HEK293T (cell line): ENCODE measurements around the gene ARHGAP6.

Experiments used
- ARNT ChIP-seq: fragments of 450-650 bp; IDR thresholded peaks from 2 replicates; pipeline ENCODE4 v1.6.1; 2017; ENCODE audit warnings: mild to moderate bottlenecking
- ELF4 ChIP-seq: fragments of 450-650 bp; IDR thresholded peaks from 2 replicates; pipeline ENCODE4 v1.6.1; 2017; ENCODE audit warnings: antibody characterized with exemption
- FOXA1 ChIP-seq: fragments of 450-650 bp; IDR thresholded peaks from 2 replicates; pipeline ENCODE4 v1.6.1; 2016; ENCODE audit warnings: mild to moderate bottlenecking
- FOXK2 ChIP-seq: fragments of 450-650 bp; IDR thresholded peaks from 2 replicates; pipeline ENCODE4 v1.6.1; 2016; ENCODE audit warnings: mild to moderate bottlenecking
- FOXM1 ChIP-seq: fragments of 450-650 bp; IDR thresholded peaks from 2 replicates; pipeline ENCODE4 v1.6.1; 2017; ENCODE audit warnings: mild to moderate bottlenecking, borderline replicate concordance
- LEF1 ChIP-seq: fragments of 450-650 bp; IDR thresholded peaks from 2 replicates; pipeline ENCODE4 v1.6.1; 2017; ENCODE audit warnings: mild to moderate bottlenecking, borderline replicate concordance
- NFRKB ChIP-seq: fragments of 450-650 bp; IDR thresholded peaks from 2 replicates; pipeline ENCODE4 v1.6.1; 2016; ENCODE audit warnings: mild to moderate bottlenecking, moderate library complexity
- SP1 ChIP-seq: fragments of 450-650 bp; IDR thresholded peaks from 2 replicates; pipeline ENCODE4 v1.6.1; 2017
- SUZ12 ChIP-seq: fragments of 450-650 bp; IDR thresholded peaks from 2 replicates; pipeline ENCODE4 v1.6.1; 2016; ENCODE audit warnings: mild to moderate bottlenecking
- TARDBP ChIP-seq: fragments of 450-650 bp; IDR thresholded peaks from 2 replicates; pipeline ENCODE4 v1.6.1; 2016

DNA sequence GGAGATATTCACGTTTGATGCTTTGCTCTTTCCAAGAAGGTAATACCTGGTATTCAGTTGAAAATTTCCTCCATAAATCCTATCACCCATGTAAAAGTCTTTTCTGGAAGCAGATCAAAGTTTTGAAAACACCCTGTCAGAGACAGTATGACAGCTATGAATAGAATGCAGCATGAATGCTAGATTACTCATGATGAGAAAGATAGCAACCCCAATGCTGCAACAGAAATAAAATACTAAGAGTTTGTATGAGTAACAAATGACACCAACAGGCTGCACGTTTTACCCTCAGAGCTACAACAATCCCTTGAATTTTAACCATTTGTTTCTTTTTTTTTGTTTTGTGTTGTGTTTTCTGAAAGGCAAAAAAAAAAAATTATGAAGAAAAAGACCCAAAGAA lies 108.6 kb downstream of the ARHGAP6 start:
- TF ChIP-seq ELF4 (no peak), FOXM1 (no peak), TARDBP (no peak), SP1 (no peak), ARNT (no peak), NFRKB (no peak), FOXK2 (no peak), LEF1 (no peak), SUZ12 (no peak), FOXA1 (no peak)
